Neural cell (in vitro differentiated cells): ENCODE results near the gene CUEDC1.

ENCODE experiments used
- CTCF ChIP-seq: fragments of 450-650 bp; IDR thresholded peaks from 2 replicates; pipeline ENCODE4 v1.5.1; 2014; ENCODE audit warnings: antibody characterized with exemption, mild to moderate bottlenecking, moderate library complexity; ENCODE audit not compliant: poor library complexity, severe bottlenecking
- EP300 ChIP-seq: fragments of 450-650 bp; conservative IDR thresholded peaks from 2 replicates; pipeline ENCODE4 v1.6.1; 2014; ENCODE audit warnings: antibody characterized with exemption, mild to moderate bottlenecking, moderate library complexity; ENCODE audit not compliant: poor library complexity, severe bottlenecking
- EZH2 ChIP-seq: fragments of 200-600, 300-800 bp; shearing (Covaris generic), sonication (generic); IDR thresholded peaks from 2 replicates; pipeline ENCODE4 v1.6.1; 2014; ENCODE audit warnings: antibody characterized with exemption, low read length, borderline replicate concordance, mild to moderate bottlenecking; ENCODE audit not compliant: insufficient read depth, poor library complexity, severe bottlenecking
- MXI1 ChIP-seq: fragments of 450-650 bp; conservative IDR thresholded peaks from 2 replicates; pipeline ENCODE4 v1.6.1; 2014; ENCODE audit warnings: antibody characterized with exemption, mild to moderate bottlenecking; ENCODE audit not compliant: poor library complexity, severe bottlenecking
- POLR2AphosphoS5 ChIP-seq: IDR thresholded peaks from 2 replicates; pipeline ENCODE4 v1.6.1; 2012
- REST ChIP-seq: IDR thresholded peaks from 2 replicates; pipeline ENCODE4 v1.6.1; 2012; ENCODE audit warnings: borderline replicate concordance
- SMC3 ChIP-seq: fragments of 450-650 bp; conservative IDR thresholded peaks from 2 replicates; pipeline ENCODE4 v1.6.1; 2014; ENCODE audit warnings: antibody characterized with exemption, mild to moderate bottlenecking, moderate library complexity; ENCODE audit not compliant: poor library complexity
- TAF1 ChIP-seq: IDR thresholded peaks from 2 replicates; pipeline ENCODE4 v1.6.1; 2012; ENCODE audit warnings: low read depth

GRCh38 chr17:57925361-57925990, 29.7 kb downstream of the CUEDC1 start:
- no peak for TF ChIP-seq REST
- TF ChIP-seq CTCF = no peak
- no peak for TF ChIP-seq POLR2AphosphoS5
- TF ChIP-seq TAF1 = no peak
- no peak for TF ChIP-seq EZH2
- no peak for TF ChIP-seq EP300
- no peak for TF ChIP-seq MXI1
- no peak for TF ChIP-seq SMC3
